ENCODE results near the gene ILDR2.

The ILDR2 gene

DNA sequence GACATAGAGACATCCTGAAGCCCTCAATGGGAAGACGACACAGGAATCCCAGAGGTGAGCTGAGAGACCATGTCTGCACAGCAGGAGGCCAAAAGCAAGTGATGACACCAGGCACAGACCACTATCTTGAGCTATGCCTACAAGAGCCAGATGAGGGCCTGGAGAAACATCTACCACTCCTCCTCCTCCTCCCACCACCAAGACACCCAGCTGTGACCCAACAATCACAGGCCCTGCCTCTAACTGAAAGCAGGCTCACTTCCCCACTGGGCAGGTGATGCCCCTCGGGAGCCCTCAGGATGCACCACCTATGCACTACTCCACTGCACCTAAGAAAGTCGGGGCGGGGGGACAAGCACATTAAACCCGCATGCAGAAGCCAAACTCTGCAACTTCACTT lies 115.7 kb downstream of the ILDR2 start:
- H3K36me3 ChIP-seq, result peaks cover 80% of the 10 kb centered on the region
- no peak overlapping the region for H3K4me3 ChIP-seq (ENCODE audit: low read depth, low read length)
- H3K27me3 ChIP-seq, result no peaks in the 10 kb centered on the region
- no peaks in the 10 kb centered on the region for H3K9me3 ChIP-seq
- TF ChIP-seq, protein P1, sequence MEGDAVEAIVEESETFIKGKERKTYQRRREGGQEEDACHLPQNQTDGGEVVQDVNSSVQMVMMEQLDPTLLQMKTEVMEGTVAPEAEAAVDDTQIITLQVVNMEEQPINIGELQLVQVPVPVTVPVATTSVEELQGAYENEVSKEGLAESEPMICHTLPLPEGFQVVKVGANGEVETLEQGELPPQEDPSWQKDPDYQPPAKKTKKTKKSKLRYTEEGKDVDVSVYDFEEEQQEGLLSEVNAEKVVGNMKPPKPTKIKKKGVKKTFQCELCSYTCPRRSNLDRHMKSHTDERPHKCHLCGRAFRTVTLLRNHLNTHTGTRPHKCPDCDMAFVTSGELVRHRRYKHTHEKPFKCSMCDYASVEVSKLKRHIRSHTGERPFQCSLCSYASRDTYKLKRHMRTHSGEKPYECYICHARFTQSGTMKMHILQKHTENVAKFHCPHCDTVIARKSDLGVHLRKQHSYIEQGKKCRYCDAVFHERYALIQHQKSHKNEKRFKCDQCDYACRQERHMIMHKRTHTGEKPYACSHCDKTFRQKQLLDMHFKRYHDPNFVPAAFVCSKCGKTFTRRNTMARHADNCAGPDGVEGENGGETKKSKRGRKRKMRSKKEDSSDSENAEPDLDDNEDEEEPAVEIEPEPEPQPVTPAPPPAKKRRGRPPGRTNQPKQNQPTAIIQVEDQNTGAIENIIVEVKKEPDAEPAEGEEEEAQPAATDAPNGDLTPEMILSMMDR (IDR thresholded peaks at IDR 0.05; ENCODE audit: low read depth, low read length), result no peak
- no peaks in the 10 kb centered on the region for H3K4me1 ChIP-seq
- DNase-seq, result no peak

- no peak for DNase-seq
- Histone ChIP-seq H3K36me3 (peaks cover 79% of the 10 kb centered on the region), H3K27me3 (no peaks in the 10 kb centered on the region)
Observed at GRCh38 chr1:166858726-166859419, 116.5 kb downstream of the ILDR2 start.

More at GRCh38 chr1:166858726-166859419, 116.5 kb downstream of the ILDR2 start:
- H3K4me3 ChIP-seq (ENCODE audit: low read depth, low read length), result no peak overlapping the region
- H3K4me1 ChIP-seq, result no peaks in the 10 kb centered on the region
- no peaks in the 10 kb centered on the region for H3K9me3 ChIP-seq
- TF ChIP-seq, protein P1 (IDR thresholded peaks at IDR 0.05; ENCODE audit: low read depth, low read length), result no peak

All from BE2C (cell line).